Naive thymus-derived CD8-positive, alpha-beta T cell (primary cell): ENCODE data around the gene RNF214. TPM values are rescaled to one million over a fixed set of nuclear protein-coding genes. Genes with fewer than 3 reads are reported as not detected.

Experiments
- ATAC-seq, 2 donors: fragments of 150-1000 bp; cut with Tn5 transposase in 1 of 2; sonication (Bioruptor Pico), chemical (Tn5 transposase) in 1 of 2; 1 replicate in 1 of 2; 2 replicates in 1 of 2; pipeline ENCODE4 v1.10.0; 2021; ENCODE audit warnings: mild to moderate bottlenecking in 2 of 2, moderate library complexity in 2 of 2
- POLR2A ChIA-PET: fragments of 350-600 bp; sonication (Branson Sonifier 250); formaldehyde crosslinking; loops from one replicate; lab custom pipeline; 2021; ENCODE audit warnings: antibody characterized with exemption; lab: Charles Lee
- DNase-seq, 10 donors: peaks; one replicate each; pipeline versions ENCODE4 v3.0.0 to v3.0.0-alpha.2; 2020 to 2022
- H3K27ac Mint-ChIP-seq, 10 donors: one replicate each; pipeline ENCODE4 v1.8.0; 2020 to 2022; ENCODE audit warnings: mild to moderate bottlenecking in 10 of 10, mixed read lengths in 10 of 10, moderate library complexity in 4 of 10, inconsistent platforms in 1 of 10
- H3K27me3 Mint-ChIP-seq, 5 donors: one replicate each; pipeline ENCODE4 v1.8.0; 2021 to 2022; ENCODE audit warnings: mixed read lengths in 5 of 5
- H3K36me3 Mint-ChIP-seq, 3 donors: one replicate each; pipeline ENCODE4 v1.8.0; 2020 to 2022; ENCODE audit warnings: mixed read lengths in 3 of 3, mild to moderate bottlenecking in 2 of 3, inconsistent platforms in 1 of 3
- H3K4me1 Mint-ChIP-seq, 4 donors: one replicate each; pipeline ENCODE4 v1.8.0; 2021 to 2022; ENCODE audit warnings: mixed read lengths in 4 of 4
- H3K4me3 Mint-ChIP-seq, 10 donors: one replicate each; pipeline ENCODE4 v1.8.0; 2020 to 2022; ENCODE audit warnings: mild to moderate bottlenecking in 10 of 10, mixed read lengths in 10 of 10, moderate library complexity in 6 of 10, inconsistent platforms in 1 of 10
- H3K9me3 Mint-ChIP-seq, 9 donors: one replicate each; pipeline ENCODE4 v1.8.0; 2020 to 2022; ENCODE audit warnings: mixed read lengths in 9 of 9, mild to moderate bottlenecking in 3 of 9, inconsistent platforms in 1 of 9, moderate library complexity in 1 of 9
- polyA plus RNA-seq, 3 donors: library from polyadenylated mRNA; unstranded; fragments of 300-500 nt; fragmentation: Illumina TruSeq; gene quantifications; one replicate each; pipeline ENCODE4 v1.2.3, GENCODE V29; 2021
- total RNA-seq, 8 experiments: library from RNA in 2 of 8; stranded (reverse) in 2 of 8; gene quantifications; one replicate each; pipeline ENCODE4 v1.2.3 and lab custom pipeline; 2021 to 2026

RNF214 gene
- total and polyA plus RNA-seq, 5 experiments from 2014 or later: 7.5 to 30.3 (median 11.6) TPM

DNA sequence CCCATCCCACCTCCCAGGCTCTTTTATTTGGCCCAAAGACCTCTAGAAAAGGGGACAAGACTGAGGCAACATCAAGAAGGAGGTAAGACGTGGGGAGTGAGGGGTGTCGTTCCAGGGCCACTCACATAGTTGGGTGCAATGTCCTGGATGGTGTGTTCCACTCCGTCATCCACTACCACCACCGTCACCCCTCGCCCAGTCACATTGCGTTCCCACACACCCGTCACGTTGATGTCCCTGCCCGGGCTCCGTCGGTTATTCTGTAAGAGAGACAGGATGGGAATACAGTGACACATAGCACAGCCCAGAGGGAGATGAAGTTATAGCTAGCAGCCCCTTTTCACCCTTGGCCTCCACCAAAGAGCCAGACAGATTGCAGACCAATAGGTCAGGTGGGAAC, 4.4 kb upstream of the RNF214 start:
- ATAC-seq (no peak), DNase-seq (no peak)
- Mint-ChIP-seq H3K27me3 (no peaks in the 10 kb centered on the region), H3K4me3 (peak overlapping the region in 9 of 10 donors; percentile 32 to 95 (median 54)), H3K9me3 (no peaks in the 10 kb centered on the region), H3K27ac (peak overlapping the region in 9 of 10 donors; percentile 66 to 93 (median 81)), H3K36me3 (peaks cover 0 to 70% (median 21%) of the 10 kb centered on the region in 3 donors), H3K4me1 (peaks cover 28 to 61% (median 43%) of the 10 kb centered on the region in 4 donors)
- POLR2A ChIA-PET: interaction anchor here (0.7 to 7.5 kb wide), 5 partner anchors 31 to 514 kb away, joined by 3 to 70 read pairs (median 5); partner anchors contain the start of genes BUD13, PAFAH1B2 and SIDT2

DNA sequence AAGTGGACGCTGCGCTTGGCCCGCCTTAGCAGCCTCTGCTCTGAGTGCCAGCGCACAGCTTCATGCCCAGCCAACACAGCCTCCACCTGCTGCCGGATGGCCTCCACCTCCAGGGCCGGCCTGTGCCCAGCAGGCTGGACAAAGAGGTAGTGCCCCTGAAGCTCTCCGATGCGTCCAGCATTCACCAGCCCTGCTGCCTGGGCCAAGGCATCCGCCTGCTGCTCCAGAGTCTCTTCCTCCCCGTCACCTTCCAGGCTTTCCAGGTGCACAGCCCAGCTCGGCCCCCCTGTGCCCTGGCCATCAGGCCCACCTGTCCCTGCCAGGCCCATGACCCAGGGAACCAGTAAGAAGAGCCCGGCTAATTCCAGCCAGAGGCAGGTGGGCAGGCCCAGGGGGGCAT, 3.1 kb upstream of the RNF214 start:
- ATAC-seq (no peak), DNase-seq (no peak)
- Mint-ChIP-seq H3K27ac (peak overlapping the region; percentile 93 to 98 (median 98)), H3K36me3 (peaks cover 0 to 57% (median 21%) of the 10 kb centered on the region in 3 donors), H3K4me3 (peak overlapping the region; percentile 90 to 100 (median 94)), H3K4me1 (peaks cover 34 to 74% (median 56%) of the 10 kb centered on the region in 4 donors), H3K9me3 (no peaks in the 10 kb centered on the region), H3K27me3 (no peaks in the 10 kb centered on the region)
- POLR2A ChIA-PET: interaction anchor here (1.0 to 7.5 kb wide), 4 partner anchors 8 to 84 kb away, joined by 3 to 70 read pairs (median 25); partner anchors contain the start of genes PAFAH1B2 and SIDT2

DNA sequence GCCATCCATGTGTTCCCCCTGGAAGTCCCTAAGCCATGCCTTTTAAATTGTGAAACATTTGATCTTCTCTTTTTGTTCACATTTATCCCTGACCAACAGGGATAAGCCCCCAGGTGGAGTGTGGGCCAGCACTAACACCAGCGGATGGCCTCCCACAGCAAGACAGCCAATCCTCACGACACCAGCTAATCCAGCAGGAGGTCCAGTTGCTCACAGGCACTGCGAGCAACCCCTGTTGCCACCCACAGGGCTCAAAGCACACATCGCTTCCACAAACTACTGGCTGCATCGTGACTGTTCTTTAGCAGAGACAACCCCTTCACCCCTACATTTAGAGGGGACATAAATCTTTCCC, 2.6 kb upstream of the RNF214 start:
- POLR2A ChIA-PET: interaction anchor here (0.8 to 7.5 kb wide), 9 partner anchors 9 to 442 kb away, joined by 3 to 70 read pairs (median 7); partner anchors contain the start of genes PAFAH1B2, SIDT2 and ZPR1
- Mint-ChIP-seq H3K9me3 (no peaks in the 10 kb centered on the region), H3K4me3 (peak overlapping the region; percentile 90 to 100 (median 94)), H3K4me1 (peaks cover 34 to 75% (median 56%) of the 10 kb centered on the region in 4 donors), H3K36me3 (peaks cover 0 to 52% (median 21%) of the 10 kb centered on the region in 3 donors), H3K27me3 (no peaks in the 10 kb centered on the region), H3K27ac (peak overlapping the region; percentile 93 to 98 (median 98))
- peak in 1 of 10 donors; percentile 10 for DNase-seq
- ATAC-seq: peak in 1 of 2 donors; percentile 0

DNA sequence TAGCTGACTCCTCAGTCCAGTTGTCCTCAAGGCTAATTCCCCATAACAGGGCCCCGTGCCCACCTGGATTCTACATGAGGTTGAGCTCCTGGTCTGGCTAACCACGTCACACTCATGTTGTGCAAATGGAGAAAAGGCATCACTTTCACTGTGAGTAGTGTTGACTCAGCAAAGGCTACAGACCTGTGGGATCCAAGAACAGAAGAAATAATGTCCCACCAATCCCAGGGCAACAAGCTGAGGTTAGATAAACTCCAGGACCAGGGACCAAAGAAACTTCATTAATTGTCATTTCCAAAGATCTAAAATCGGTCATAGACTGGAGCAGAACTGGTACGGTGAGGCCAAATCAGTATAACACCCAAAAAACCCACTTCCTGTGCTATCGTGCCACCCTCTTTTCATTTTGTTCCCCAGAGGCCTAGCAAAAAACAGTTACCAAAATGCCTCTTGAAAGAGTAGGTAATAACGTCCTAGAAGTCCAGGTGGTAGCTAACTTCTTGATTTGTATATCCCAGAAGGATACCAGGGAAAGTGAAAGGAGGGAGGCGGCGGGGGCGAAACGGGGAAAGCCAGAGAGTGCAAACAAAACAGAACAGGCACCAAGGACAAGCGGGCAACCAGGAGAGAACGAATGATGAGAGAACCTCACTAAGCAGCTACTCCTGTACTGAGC, 2.0 kb upstream of the RNF214 start:
- POLR2A ChIA-PET: interaction anchor here (0.7 to 7.5 kb wide), 12 partner anchors 9 to 457 kb away, joined by 3 to 70 read pairs (median 6); partner anchors contain the start of genes BUD13, PAFAH1B2, SIDT2 and ZPR1
- Mint-ChIP-seq H3K36me3 (peaks cover 0 to 47% (median 21%) of the 10 kb centered on the region in 3 donors), H3K4me1 (peaks cover 34 to 75% (median 56%) of the 10 kb centered on the region in 4 donors), H3K9me3 (no peaks in the 10 kb centered on the region), H3K27ac (peak overlapping the region; percentile 93 to 98 (median 98)), H3K4me3 (peak overlapping the region; percentile 90 to 100 (median 94)), H3K27me3 (no peaks in the 10 kb centered on the region)
- DNase-seq: peak in 6 of 10 donors; percentile 25 to 73 (median 50)
- ATAC-seq: peak; percentile 41 to 62

DNA sequence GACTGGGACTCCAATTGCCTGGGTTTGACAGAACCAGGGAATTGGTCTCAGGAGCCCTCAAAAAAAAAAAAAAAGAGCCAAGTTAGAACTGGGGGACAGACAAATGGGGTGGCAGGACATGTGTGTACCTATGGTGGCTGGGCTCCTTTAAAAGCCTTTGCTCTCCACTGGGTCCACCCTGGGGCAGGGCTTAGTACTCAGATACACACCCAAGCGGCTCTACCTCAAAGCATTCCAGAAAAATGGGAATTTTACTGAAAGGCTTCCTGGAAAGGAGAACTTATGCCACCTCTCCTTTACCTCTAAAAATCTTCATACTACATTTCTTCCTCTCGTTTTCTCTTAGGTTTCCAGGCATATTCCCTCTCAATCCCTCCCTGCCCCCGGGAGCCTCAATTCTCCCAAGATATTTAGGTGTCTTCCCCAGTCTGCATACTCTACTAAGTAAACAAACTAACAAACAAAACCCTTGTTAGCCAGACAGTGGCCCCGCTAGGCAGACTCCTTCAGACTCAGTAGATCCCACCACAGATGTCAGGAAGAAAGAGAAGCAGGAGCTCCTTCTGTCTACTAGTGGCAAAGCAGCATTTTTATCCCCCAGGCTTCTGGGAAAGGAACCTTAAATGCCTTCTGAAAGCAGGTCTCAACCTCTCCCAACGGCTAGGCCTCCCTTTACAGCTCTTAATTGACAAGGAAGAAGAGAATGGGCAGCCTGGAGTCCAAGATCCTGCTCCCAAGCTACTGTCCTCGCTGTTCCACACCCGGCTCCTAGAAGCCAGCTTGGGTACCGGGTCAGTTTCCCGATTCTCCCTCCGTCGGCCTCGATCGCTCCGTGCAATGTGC, 1.3 kb upstream of the RNF214 start:
- Mint-ChIP-seq H3K4me3 (peak overlapping the region; percentile 90 to 100 (median 94)), H3K4me1 (peaks cover 34 to 73% (median 56%) of the 10 kb centered on the region in 4 donors), H3K27ac (peak overlapping the region; percentile 93 to 98 (median 98)), H3K27me3 (no peaks in the 10 kb centered on the region), H3K36me3 (peaks cover 0 to 45% (median 21%) of the 10 kb centered on the region in 3 donors), H3K9me3 (no peaks in the 10 kb centered on the region)
- ATAC-seq (no peak), DNase-seq (no peak)
- POLR2A ChIA-PET: interaction anchor here (0.6 to 7.5 kb wide), 13 partner anchors 10 to 1205 kb away, joined by 3 to 70 read pairs (median 5); partner anchors contain the start of genes BUD13, CEP164, KMT2A and PAFAH1B2

DNA sequence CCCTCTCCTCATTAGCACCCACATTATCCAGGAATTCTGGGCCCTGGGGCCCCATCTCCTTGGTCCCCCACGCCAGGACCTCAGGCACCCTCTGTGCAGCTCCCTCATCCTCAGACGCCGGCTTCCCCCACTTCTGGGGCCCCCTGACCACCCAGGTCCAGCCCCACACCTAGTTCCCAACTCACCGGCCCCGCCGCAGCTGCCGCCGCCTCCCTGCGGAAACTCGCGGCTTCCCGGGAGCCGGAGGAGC, 704 bp upstream of the RNF214 start, which contains the start of gene PCSK7:
TSS of gene PCSK7 (minus strand) at position 232 of the 250 bp plus-strand sequence. CDS start 2,229 bp downstream, outside the sequence.
- H3K9me3 Mint-ChIP-seq: no peaks in the 10 kb centered on the region
- POLR2A ChIA-PET: interaction anchor here (0.6 to 7.5 kb wide), 8 partner anchors 11 to 1205 kb away, joined by 3 to 70 read pairs (median 6); partner anchors contain the start of genes BUD13, CEP164, KMT2A and PAFAH1B2
- H3K4me1 Mint-ChIP-seq: peaks cover 29 to 68% (median 52%) of the 10 kb centered on the region in 4 donors
- H3K27me3 Mint-ChIP-seq: no peaks in the 10 kb centered on the region
- H3K4me3 Mint-ChIP-seq: peak within 1 kb of the TSS; percentile 95 to 100 (median 98)
- no peak for ATAC-seq
- no peak for DNase-seq
- peaks cover 0 to 43% (median 16%) of the 10 kb centered on the region in 3 donors for H3K36me3 Mint-ChIP-seq
- peak within 1 kb of the TSS; percentile 93 to 100 (median 99) for H3K27ac Mint-ChIP-seq

DNA sequence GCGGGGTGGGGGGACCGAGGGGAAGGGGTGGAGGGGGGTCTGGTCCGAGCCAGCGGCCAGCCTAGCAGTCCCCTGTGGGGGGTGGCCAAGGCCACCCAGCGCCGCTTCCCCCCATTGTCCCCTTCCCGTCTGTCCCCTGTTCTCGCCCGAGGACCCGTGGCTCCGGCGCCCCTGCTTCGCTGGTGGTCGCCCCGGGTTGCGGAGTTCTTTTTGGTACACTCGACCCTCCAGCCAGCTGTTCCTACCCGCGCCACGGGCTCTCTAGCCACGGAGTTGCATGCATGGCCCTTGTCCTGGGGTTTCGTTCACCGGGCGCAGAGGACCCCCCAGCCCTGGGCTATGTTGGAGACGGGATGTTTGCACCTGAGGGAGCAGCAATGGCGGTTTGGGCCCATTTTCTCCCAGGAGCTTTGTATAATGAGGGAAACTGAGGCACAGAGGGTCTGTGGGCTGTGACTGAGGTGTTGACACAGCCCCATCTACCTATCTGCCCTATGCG, 489 bp downstream of the RNF214 start:
- no peaks in the 10 kb centered on the region for H3K27me3 Mint-ChIP-seq
- peak in 1 of 2 donors; percentile 4 for ATAC-seq
- POLR2A ChIA-PET: interaction anchor here (0.6 to 7.5 kb wide), 4 partner anchors 12 to 464 kb away, joined by 3 to 70 read pairs (median 25); partner anchors contain the start of genes PAFAH1B2 and SIDT2
- no peaks in the 10 kb centered on the region for H3K9me3 Mint-ChIP-seq
- peak overlapping the region; percentile 82 to 98 (median 88) for H3K27ac Mint-ChIP-seq
- H3K36me3 Mint-ChIP-seq: peaks cover 0 to 31% (median 10%) of the 10 kb centered on the region in 3 donors
- H3K4me1 Mint-ChIP-seq: peaks cover 29 to 61% (median 49%) of the 10 kb centered on the region in 4 donors
- peak overlapping the region; percentile 76 to 98 (median 85) for H3K4me3 Mint-ChIP-seq
- peak in 5 of 10 donors; percentile 13 to 23 (median 15) for DNase-seq

DNA sequence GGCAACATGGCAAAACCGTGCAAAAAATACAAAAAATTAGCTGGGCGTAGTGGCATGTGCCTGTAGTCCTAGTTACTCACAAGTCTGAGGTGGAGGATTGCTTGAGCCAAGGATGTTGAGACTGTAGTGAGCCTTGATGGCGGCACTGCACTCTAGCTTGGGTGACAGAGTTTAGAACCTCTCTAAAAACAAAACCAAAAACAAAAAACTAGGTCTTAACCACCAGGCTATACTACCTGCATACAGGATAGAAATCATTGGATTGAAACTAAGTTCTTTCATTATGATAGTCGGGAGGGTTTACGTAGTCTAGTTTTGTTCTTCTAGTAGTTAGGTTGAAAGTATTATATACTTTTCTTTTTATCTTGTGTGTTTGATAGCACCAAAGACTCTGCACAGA, 5.8 kb downstream of the RNF214 start:
- Mint-ChIP-seq H3K27ac (no peak overlapping the region), H3K4me1 (peaks cover 6 to 13% (median 12%) of the 10 kb centered on the region in 4 donors), H3K27me3 (no peaks in the 10 kb centered on the region)

DNA sequence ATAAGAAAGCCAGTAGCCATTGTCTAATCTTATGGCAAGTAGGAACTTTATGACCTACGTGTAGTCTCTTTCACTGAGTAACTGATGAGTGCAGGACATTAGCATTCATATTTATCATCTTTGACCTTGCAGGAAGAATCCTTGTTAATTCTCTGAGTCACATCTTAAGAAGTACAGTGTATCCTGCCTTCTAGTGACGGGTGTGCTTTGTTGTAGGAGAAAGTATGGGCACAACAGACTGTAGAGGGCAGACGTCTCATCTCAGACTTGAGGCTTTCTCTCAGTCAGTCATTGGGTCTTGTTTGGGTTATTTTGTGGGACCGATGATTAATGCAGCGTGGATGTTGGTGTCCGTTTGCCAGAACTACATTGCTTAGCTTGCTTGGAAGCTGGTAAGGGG, 6.8 kb downstream of the RNF214 start:
- Mint-ChIP-seq H3K9me3 (no peaks in the 10 kb centered on the region), H3K36me3 (peaks cover 2 to 55% (median 8%) of the 10 kb centered on the region in 3 donors), H3K4me3 (no peak overlapping the region), H3K4me1 (peaks cover 1 to 2% (median 2%) of the 10 kb centered on the region in 4 donors), H3K27ac (no peak overlapping the region), H3K27me3 (no peaks in the 10 kb centered on the region)
- ATAC-seq: no peak
- POLR2A ChIA-PET: no interaction called here
- no peak for DNase-seq

More for the DNA sequence above, 5.8 kb downstream of the RNF214 start:
- no peak for ATAC-seq
- POLR2A ChIA-PET: no interaction called here
- H3K36me3 Mint-ChIP-seq: peaks cover 0 to 47% (median 5%) of the 10 kb centered on the region in 3 donors
- H3K4me3 Mint-ChIP-seq: no peak overlapping the region
- no peaks in the 10 kb centered on the region for H3K9me3 Mint-ChIP-seq
- DNase-seq: no peak

DNA sequence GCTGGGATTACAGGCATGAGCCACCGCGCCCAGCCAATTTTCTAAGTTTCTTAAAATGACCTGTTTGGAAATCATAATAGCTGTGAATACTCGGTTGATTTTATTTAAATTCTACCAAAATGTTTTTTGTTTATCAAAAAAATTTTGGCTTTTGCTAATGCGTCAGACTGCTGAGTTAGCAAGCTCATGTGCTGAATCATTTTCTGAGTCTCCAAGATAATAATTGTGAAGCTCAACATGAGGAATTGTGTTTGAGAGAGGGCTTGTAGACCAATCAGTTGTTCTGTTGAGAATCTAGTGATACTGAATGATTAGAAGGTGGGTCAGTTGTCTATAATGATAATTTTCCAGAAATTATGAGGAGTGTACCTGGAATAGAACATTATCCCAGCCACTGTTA, 15.9 kb downstream of the RNF214 start:
- no peaks in the 10 kb centered on the region for H3K27me3 Mint-ChIP-seq
- no peak overlapping the region for H3K27ac Mint-ChIP-seq
- H3K36me3 Mint-ChIP-seq: peaks cover 11 to 74% (median 30%) of the 10 kb centered on the region in 3 donors
- DNase-seq (no peak), ATAC-seq (no peak)
- H3K4me1 Mint-ChIP-seq: peaks cover 0 to 2% (median 0%) of the 10 kb centered on the region in 4 donors
- H3K9me3 Mint-ChIP-seq: no peaks in the 10 kb centered on the region
- no peak overlapping the region for H3K4me3 Mint-ChIP-seq
- POLR2A ChIA-PET: no interaction called here

DNA sequence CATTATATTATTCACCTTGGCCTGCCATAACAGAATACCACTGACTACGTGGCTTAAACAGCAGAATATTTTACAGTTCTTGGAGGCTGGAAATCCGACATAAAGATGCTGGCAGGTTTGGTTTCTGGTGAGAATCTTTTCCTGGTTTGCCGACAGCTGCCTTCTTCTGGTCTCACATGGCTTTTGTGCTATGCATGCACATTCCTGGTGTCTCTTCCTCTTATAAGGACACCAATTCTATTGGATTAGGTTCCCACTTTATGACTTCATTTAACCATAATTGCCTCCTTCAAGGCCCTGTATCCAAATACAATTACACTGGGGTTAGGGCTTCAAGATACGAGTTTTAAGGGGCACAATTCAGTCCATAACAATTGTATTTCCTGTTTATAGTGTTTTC, 17.1 kb downstream of the RNF214 start:
- ATAC-seq (no peak), DNase-seq (no peak)
- H3K4me3 Mint-ChIP-seq: no peak overlapping the region
- no peaks in the 10 kb centered on the region for H3K27me3 Mint-ChIP-seq
- H3K36me3 Mint-ChIP-seq: peaks cover 7 to 77% (median 25%) of the 10 kb centered on the region in 3 donors
- POLR2A ChIA-PET: no interaction called here
- H3K4me1 Mint-ChIP-seq: peaks cover 0 to 2% (median 0%) of the 10 kb centered on the region in 4 donors
- H3K9me3 Mint-ChIP-seq: no peaks in the 10 kb centered on the region
- no peak overlapping the region for H3K27ac Mint-ChIP-seq

DNA sequence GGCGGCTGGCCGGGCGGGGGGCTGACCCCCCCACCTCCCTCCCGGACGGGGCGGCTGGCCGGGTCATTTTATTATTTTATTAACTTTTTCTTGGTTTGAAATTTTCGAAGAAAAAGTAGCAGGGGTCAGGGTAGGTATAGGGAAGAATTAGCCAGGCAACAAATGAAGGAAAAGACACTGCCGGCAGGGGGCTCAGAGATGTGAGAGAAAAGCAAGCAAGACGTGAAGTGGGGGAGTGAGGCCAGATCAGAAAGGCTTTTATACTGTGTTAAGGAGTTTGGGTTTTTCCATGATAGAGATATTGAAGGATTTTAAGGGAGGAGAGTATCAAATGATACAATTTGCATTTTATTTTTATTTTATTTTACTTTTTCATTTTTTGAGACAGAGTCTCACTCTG, 19.0 kb downstream of the RNF214 start:
- POLR2A ChIA-PET: no interaction called here
- peaks cover 0 to 2% (median 0%) of the 10 kb centered on the region in 4 donors for H3K4me1 Mint-ChIP-seq
- no peaks in the 10 kb centered on the region for H3K9me3 Mint-ChIP-seq
- no peaks in the 10 kb centered on the region for H3K27me3 Mint-ChIP-seq
- H3K27ac Mint-ChIP-seq: no peak overlapping the region
- ATAC-seq: no peak
- DNase-seq: no peak
- H3K4me3 Mint-ChIP-seq: no peak overlapping the region
- H3K36me3 Mint-ChIP-seq: peaks cover 7 to 70% (median 18%) of the 10 kb centered on the region in 3 donors
